HG03565 (cell line): ENCODE measurements around the gene TMCO4.

ENCODE experiments used
- ATAC-seq: cut with Tn5 transposase; IDR thresholded peaks from one replicate; pipeline ENCODE4 v1.9.1; 2021; ENCODE audit warnings: mild to moderate bottlenecking, moderate library complexity; ENCODE audit not compliant: unreplicated experiment

The TMCO4 gene

GRCh38 chr1:19776933-19777332 is 22.8 kb downstream of the TMCO4 start:
- ATAC-seq, result no peak

GRCh38 chr1:19776287-19776686 is 23.4 kb downstream of the TMCO4 start:
- no peak for ATAC-seq

- ATAC-seq, result no peak
Observed at GRCh38 chr1:19775831-19776230, 23.9 kb downstream of the TMCO4 start.

GRCh38 chr1:19775317-19775716 is 24.4 kb downstream of the TMCO4 start:
- ATAC-seq, result no peak

GRCh38 chr1:19774180-19774785 is 25.4 kb downstream of the TMCO4 start:
- no peak for ATAC-seq

- ATAC-seq, result no peak
Observed at GRCh38 chr1:19773485-19773884, 26.2 kb downstream of the TMCO4 start.

- no peak for ATAC-seq
Observed at GRCh38 chr1:19772053-19772452, 27.7 kb downstream of the TMCO4 start.

GRCh38 chr1:19771350-19771749 is 28.4 kb downstream of the TMCO4 start:
- ATAC-seq, result no peak

GRCh38 chr1:19770436-19771190 is 29.1 kb downstream of the TMCO4 start:
- no peak for ATAC-seq

- no peak for ATAC-seq
Observed at GRCh38 chr1:19769211-19769932, 30.3 kb downstream of the TMCO4 start.

- no peak for ATAC-seq
Observed at GRCh38 chr1:19768353-19769210, 31.1 kb downstream of the TMCO4 start.

GRCh38 chr1:19765623-19766022 is 34.1 kb downstream of the TMCO4 start:
- no peak for ATAC-seq

- no peak for ATAC-seq
Observed at GRCh38 chr1:19764848-19765247, 34.9 kb downstream of the TMCO4 start.

GRCh38 chr1:19762175-19762779 is 37.4 kb downstream of the TMCO4 start:
- ATAC-seq, result no peak

GRCh38 chr1:19759740-19760089 is 40.0 kb downstream of the TMCO4 start:
- no peak for ATAC-seq

GRCh38 chr1:19758227-19758830 is 41.4 kb downstream of the TMCO4 start:
- no peak for ATAC-seq

GRCh38 chr1:19757641-19758040 is 42.1 kb downstream of the TMCO4 start:
- ATAC-seq, result no peak

- ATAC-seq, result no peak
Observed at GRCh38 chr1:19756480-19756879, 43.2 kb downstream of the TMCO4 start.

GRCh38 chr1:19754482-19754881 is 45.2 kb downstream of the TMCO4 start:
- no peak for ATAC-seq

- no peak for ATAC-seq
Observed at GRCh38 chr1:19752083-19752696, 47.5 kb downstream of the TMCO4 start.
